Panc1 (cell line): ENCODE measurements around the gene FAM107B. TPM values are rescaled to one million over a fixed set of nuclear protein-coding genes. Genes with fewer than 3 reads are reported as not detected.

Source experiments
- ATAC-seq: fragments of 200-7000 bp; cut with Tn5 transposase; 2 replicates; pipeline ENCODE4 v1.9.1; 2020; ENCODE audit warnings: mild to moderate bottlenecking, moderate library complexity
- BruUV-seq: library from RNA; stranded (reverse); fragments of 400-500 nt; replicated peaks from 2 replicates; lab custom pipeline; 2021; lab: Mats Ljungman, UMichigan
- CTCF ChIA-PET: fragments of 300-600 bp; sonication (Branson Sonifier 250); formaldehyde crosslinking; loops from one replicate; lab custom pipeline; 2022; ENCODE audit warnings: antibody characterized with exemption; lab: Charles Lee
- POLR2A ChIA-PET: fragments of 300-600 bp; sonication (Branson Sonifier 250); formaldehyde crosslinking; loops from one replicate; lab custom pipeline; 2022; ENCODE audit warnings: antibody characterized with exemption; lab: Charles Lee
- DNase-seq: peaks from one replicate; pipeline ENCODE4 v3.0.0-alpha.2; 2010; ENCODE audit warnings: low read depth, low spot score
- H3K27ac ChIP-seq: 2 replicates; pipeline ENCODE4 v1.5.1; 2011; ENCODE audit warnings: mild to moderate bottlenecking, low read length, inconsistent platforms
- H3K27me3 ChIP-seq: fragments of 200-500 bp; sonication (Bioruptor generic); 2 replicates; pipeline ENCODE4 v1.6.0; 2014; ENCODE audit warnings: low read length, inconsistent platforms; ENCODE audit not compliant: control insufficient read depth, insufficient read depth
- H3K36me3 ChIP-seq: fragments of 200-500 bp; sonication (Bioruptor generic); 2 replicates; pipeline ENCODE4 v1.5.1; 2014; ENCODE audit warnings: inconsistent platforms, mild to moderate bottlenecking, low read length, moderate library complexity; ENCODE audit not compliant: control insufficient read depth, insufficient read depth
- H3K4me1 ChIP-seq: 2 replicates; pipeline ENCODE4 v1.5.1; 2011; ENCODE audit warnings: inconsistent platforms, mild to moderate bottlenecking, low read length, moderate library complexity; ENCODE audit not compliant: control insufficient read depth, insufficient read depth
- H3K4me3 ChIP-seq, 2 experiments: 2 replicates each; pipeline ENCODE4 v1.5.1; 2011 to 2012; ENCODE audit warnings: low read depth in 2 of 2, low read length in 2 of 2, mild to moderate bottlenecking in 2 of 2, inconsistent platforms in 1 of 2, moderate library complexity in 1 of 2
- H3K9me3 ChIP-seq: fragments of 200-500 bp; sonication (Bioruptor generic); 2 replicates; pipeline ENCODE4 v1.5.1; 2014; ENCODE audit warnings: low read depth, mild to moderate bottlenecking, inconsistent platforms, low read length, moderate library complexity; ENCODE audit not compliant: control insufficient read depth, insufficient read depth
- CTCF ChIP-seq: fragments of 450-650 bp; IDR thresholded peaks from 2 replicates; pipeline ENCODE4 v1.5.1; 2017; ENCODE audit warnings: mild to moderate bottlenecking
- POLR2AphosphoS5 ChIP-seq: IDR thresholded peaks from 2 replicates; pipeline ENCODE4 v1.6.1; 2012; ENCODE audit warnings: mild to moderate bottlenecking, low read depth, low read length, moderate library complexity
- REST ChIP-seq, 2 experiments: IDR thresholded peaks; 2 replicates each; pipeline ENCODE4 v1.6.1; 2011 to 2012; ENCODE audit warnings: low read depth in 2 of 2, control low read depth in 1 of 2, low read length in 1 of 2, mild to moderate bottlenecking in 1 of 2, moderate library complexity in 1 of 2; ENCODE audit not compliant: insufficient read depth in 1 of 2
- SIN3A ChIP-seq: IDR thresholded peaks from 2 replicates; pipeline ENCODE4 v1.6.1; 2012; ENCODE audit warnings: low read depth, mild to moderate bottlenecking, low read length, moderate library complexity, borderline replicate concordance; ENCODE audit not compliant: insufficient read depth
- TCF7L2 ChIP-seq: IDR thresholded peaks from 2 replicates; pipeline ENCODE4 v1.6.1; 2011; ENCODE audit warnings: mild to moderate bottlenecking, low read depth, low read length, inconsistent platforms
- in situ Hi-C: cut with HindIII; loops from 2 replicates; pipeline ENCODE4 v1.10.0; 2016; ENCODE audit warnings: low sequenced_read_pairs, low pct_unique_long_range_greater_than_20kb
- intact Hi-C: fragments of 100-400 bp; cut with micrococcal nuclease; formaldehyde crosslinking; loops from one replicate; pipeline ENCODE4 v1.10.0; 2022; ENCODE audit not compliant: unreplicated experiment
- total RNA-seq: library from RNA; stranded (reverse); gene quantifications from one replicate; pipeline ENCODE4 v1.2.1, GENCODE V29; 2021; ENCODE audit not compliant: unreplicated experiment

The FAM107B gene
- total RNA-seq, 1 experiment from 2014 or later, result 13.4 TPM

GRCh38 chr10:14681305-14681704 is 93.4 kb downstream of the FAM107B start:
- Histone ChIP-seq H3K27me3 (no peaks in the 10 kb centered on the region), H3K36me3 (no peaks in the 10 kb centered on the region), H3K4me1 (no peaks in the 10 kb centered on the region), H3K4me3 (no peak overlapping the region), H3K9me3 (no peaks in the 10 kb centered on the region), H3K27ac (no peak overlapping the region)
- in situ Hi-C loops, result no loop called here
- no TSS peak for BruUV-seq
- DNase-seq (no peak), ATAC-seq (no peak)
- CTCF ChIA-PET, result no interaction called here
- POLR2A ChIA-PET, result no interaction called here
- TF ChIP-seq SIN3A (no peak), POLR2AphosphoS5 (no peak), TCF7L2 (no peak), REST (IDR thresholded peaks at IDR 0.05; ENCODE audit: insufficient read depth in 1 of 2, low read depth in 2 of 2, low read length in 1 of 2) (no peak), CTCF (no peak)
- intact Hi-C loops, result no loop called here

GRCh38 chr10:14678637-14679036 is 96.1 kb downstream of the FAM107B start:
- in situ Hi-C loops, result no loop called here
- CTCF ChIA-PET, result no interaction called here

More at GRCh38 chr10:14678637-14679036, 96.1 kb downstream of the FAM107B start:
- no peak for ATAC-seq
- no TSS peak for BruUV-seq
- Histone ChIP-seq H3K4me3 (no peak overlapping the region), H3K9me3 (no peaks in the 10 kb centered on the region), H3K27me3 (no peaks in the 10 kb centered on the region), H3K4me1 (no peaks in the 10 kb centered on the region), H3K27ac (no peak overlapping the region), H3K36me3 (no peaks in the 10 kb centered on the region)
- POLR2A ChIA-PET, result no interaction called here
- TF ChIP-seq TCF7L2, result no peak
- TF ChIP-seq POLR2AphosphoS5, result no peak
- no peak for TF ChIP-seq CTCF
- TF ChIP-seq SIN3A, result no peak
- no peak for TF ChIP-seq REST (IDR thresholded peaks at IDR 0.05; ENCODE audit: insufficient read depth in 1 of 2, low read depth in 2 of 2, low read length in 1 of 2)
- intact Hi-C loops, result no loop called here
- no peak for DNase-seq
